ENCODE results near the gene COL1A2. TPM values are rescaled to one million over a fixed set of nuclear protein-coding genes. Genes with fewer than 3 reads are reported as not detected.

Gene COL1A2
- total RNA-seq, 1 donor from 2014 or later: 2,734 TPM

DNA sequence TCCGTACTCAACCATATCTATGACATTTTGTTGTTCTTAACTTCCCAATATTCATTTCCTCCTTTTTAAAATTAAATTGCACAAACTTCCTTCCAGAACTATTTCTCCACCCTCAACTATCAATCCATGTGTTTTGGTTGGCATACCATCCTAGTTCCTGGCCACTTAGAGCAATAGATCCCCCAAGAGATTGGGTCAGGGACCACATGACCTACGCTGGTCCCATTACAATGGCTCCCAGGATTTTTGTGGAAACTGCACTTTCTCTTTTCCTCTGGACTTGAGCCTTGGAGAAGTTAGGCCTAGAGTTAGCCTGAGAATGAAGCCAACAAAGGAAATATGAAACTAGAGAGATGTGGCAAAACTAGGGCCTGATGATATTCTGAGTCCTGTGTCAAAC is 59.2 kb downstream of the COL1A2 start:
- H3K9me3 Mint-ChIP-seq: peaks cover 11% of the 10 kb centered on the region
- TF ChIP-seq, protein P1, sequence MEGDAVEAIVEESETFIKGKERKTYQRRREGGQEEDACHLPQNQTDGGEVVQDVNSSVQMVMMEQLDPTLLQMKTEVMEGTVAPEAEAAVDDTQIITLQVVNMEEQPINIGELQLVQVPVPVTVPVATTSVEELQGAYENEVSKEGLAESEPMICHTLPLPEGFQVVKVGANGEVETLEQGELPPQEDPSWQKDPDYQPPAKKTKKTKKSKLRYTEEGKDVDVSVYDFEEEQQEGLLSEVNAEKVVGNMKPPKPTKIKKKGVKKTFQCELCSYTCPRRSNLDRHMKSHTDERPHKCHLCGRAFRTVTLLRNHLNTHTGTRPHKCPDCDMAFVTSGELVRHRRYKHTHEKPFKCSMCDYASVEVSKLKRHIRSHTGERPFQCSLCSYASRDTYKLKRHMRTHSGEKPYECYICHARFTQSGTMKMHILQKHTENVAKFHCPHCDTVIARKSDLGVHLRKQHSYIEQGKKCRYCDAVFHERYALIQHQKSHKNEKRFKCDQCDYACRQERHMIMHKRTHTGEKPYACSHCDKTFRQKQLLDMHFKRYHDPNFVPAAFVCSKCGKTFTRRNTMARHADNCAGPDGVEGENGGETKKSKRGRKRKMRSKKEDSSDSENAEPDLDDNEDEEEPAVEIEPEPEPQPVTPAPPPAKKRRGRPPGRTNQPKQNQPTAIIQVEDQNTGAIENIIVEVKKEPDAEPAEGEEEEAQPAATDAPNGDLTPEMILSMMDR (IDR thresholded peaks at IDR 0.05; ENCODE audit: unreplicated experiment): no peak
- H3K4me1 Mint-ChIP-seq: peaks cover 15% of the 10 kb centered on the region
- no peaks in the 10 kb centered on the region for H3K36me3 Mint-ChIP-seq
- no peak for DNase-seq (ENCODE audit: low spot score in 2 of 2, unreplicated experiment in 2 of 2)
- no peaks in the 10 kb centered on the region for H3K27me3 Mint-ChIP-seq (ENCODE audit: low read depth)
- no peak overlapping the region for H3K4me3 Mint-ChIP-seq
- H3K27ac Mint-ChIP-seq: no peak overlapping the region

DNA sequence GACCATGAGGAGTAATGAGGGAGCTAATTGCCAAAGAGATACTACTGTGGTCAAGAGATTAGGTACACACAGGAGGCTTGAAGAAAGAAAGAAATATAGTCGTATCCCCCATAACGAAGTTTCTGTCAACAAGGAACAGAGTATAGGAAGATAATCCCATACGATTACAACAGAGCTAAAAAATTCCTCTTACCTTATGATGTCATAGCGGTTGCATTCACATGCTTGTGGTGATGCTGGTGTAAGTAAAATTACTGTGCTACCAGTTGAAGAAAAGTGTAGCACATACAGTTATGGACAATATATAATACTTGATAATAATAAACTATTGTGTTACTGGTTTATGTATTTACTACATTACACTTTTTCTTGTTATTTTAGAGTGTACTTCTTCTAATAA is 63.3 kb downstream of the COL1A2 start:
- no peaks in the 10 kb centered on the region for H3K4me1 Mint-ChIP-seq
- H3K36me3 Mint-ChIP-seq: no peaks in the 10 kb centered on the region
- TF ChIP-seq, protein P1 (IDR thresholded peaks at IDR 0.05; ENCODE audit: unreplicated experiment): no peak
- DNase-seq (ENCODE audit: low spot score in 2 of 2, unreplicated experiment in 2 of 2): no peak
- H3K4me3 Mint-ChIP-seq: no peak overlapping the region
- H3K9me3 Mint-ChIP-seq: peaks cover 11% of the 10 kb centered on the region
- H3K27ac Mint-ChIP-seq: no peak overlapping the region
- no peaks in the 10 kb centered on the region for H3K27me3 Mint-ChIP-seq (ENCODE audit: low read depth)

DNA sequence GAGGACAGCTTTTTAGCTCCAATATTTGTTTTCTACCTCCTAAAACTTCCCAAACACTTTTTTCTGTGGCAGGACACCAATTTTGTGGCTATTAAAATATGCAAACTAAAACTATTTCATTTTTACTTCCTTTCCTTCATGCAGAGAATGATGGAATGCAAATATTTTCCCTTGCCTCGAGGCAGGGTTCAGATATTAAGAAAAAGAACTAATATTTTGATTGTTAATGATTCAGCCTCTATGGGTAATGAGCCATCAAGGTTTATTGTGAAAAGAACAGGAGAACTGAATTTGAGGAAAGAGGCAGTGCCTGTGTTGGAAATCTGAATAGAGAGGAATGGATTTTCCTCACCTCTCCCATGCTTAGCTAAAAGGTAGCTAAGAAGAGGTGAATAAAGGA is 71.8 kb downstream of the COL1A2 start:
- H3K4me1 Mint-ChIP-seq: no peaks in the 10 kb centered on the region
- H3K9me3 Mint-ChIP-seq: peaks cover 9% of the 10 kb centered on the region
- TF ChIP-seq, protein P1 (IDR thresholded peaks at IDR 0.05; ENCODE audit: unreplicated experiment): no peak
- H3K4me3 Mint-ChIP-seq: no peak overlapping the region
- no peaks in the 10 kb centered on the region for H3K27me3 Mint-ChIP-seq (ENCODE audit: low read depth)
- DNase-seq (ENCODE audit: low spot score in 2 of 2, unreplicated experiment in 2 of 2): no peak
- no peak overlapping the region for H3K27ac Mint-ChIP-seq
- peaks cover 3% of the 10 kb centered on the region for H3K36me3 Mint-ChIP-seq

DNA sequence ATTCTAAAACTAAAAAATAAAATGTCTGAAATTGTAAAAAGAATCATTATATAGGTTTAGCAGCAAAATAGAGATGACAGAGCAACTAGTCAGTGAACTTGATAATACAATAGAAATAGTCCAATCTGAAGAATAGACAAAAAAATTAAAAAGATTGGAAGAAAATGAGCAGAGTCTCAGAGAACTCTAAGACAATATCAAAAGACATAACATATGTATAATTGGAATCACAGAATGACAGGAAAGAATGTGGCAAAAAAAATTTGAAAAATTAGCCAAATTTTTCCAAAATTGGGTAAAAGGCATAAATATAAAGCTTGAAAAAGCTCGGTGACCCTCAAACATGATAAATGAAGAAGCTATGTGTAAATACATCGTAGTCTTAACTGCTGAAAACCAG is 76.9 kb downstream of the COL1A2 start:
- H3K4me1 Mint-ChIP-seq: no peaks in the 10 kb centered on the region
- H3K36me3 Mint-ChIP-seq: peaks cover 7% of the 10 kb centered on the region
- DNase-seq (ENCODE audit: low spot score in 2 of 2, unreplicated experiment in 2 of 2): no peak
- H3K4me3 Mint-ChIP-seq: no peak overlapping the region
- H3K27ac Mint-ChIP-seq: no peak overlapping the region
- TF ChIP-seq, protein P1 (IDR thresholded peaks at IDR 0.05; ENCODE audit: unreplicated experiment): no peak
- peaks cover 9% of the 10 kb centered on the region for H3K9me3 Mint-ChIP-seq
- H3K27me3 Mint-ChIP-seq (ENCODE audit: low read depth): no peaks in the 10 kb centered on the region

DNA sequence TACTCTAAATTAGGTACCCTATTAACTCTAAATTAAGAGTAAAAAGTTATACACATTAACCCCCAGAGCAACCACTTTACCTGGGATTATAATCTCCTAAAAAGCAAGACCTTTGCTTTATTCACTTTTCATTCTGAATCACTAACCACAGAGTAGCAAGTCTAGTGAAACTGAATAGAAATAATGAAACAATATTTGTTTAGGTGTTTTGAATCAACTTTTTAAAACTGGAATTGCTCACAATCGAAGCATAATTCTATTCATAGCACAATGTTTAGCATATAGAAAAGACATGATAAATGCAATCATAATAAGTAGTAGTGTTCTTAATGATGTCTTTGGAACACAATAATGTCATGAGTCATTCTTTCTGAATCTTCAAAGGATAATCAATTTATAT is 77.9 kb downstream of the COL1A2 start:
- H3K27ac Mint-ChIP-seq: no peak overlapping the region
- H3K9me3 Mint-ChIP-seq: peaks cover 9% of the 10 kb centered on the region
- no peaks in the 10 kb centered on the region for H3K4me1 Mint-ChIP-seq
- H3K27me3 Mint-ChIP-seq (ENCODE audit: low read depth): no peaks in the 10 kb centered on the region
- TF ChIP-seq, protein P1 (IDR thresholded peaks at IDR 0.05; ENCODE audit: unreplicated experiment): no peak
- DNase-seq (ENCODE audit: low spot score in 2 of 2, unreplicated experiment in 2 of 2): no peak
- peaks cover 7% of the 10 kb centered on the region for H3K36me3 Mint-ChIP-seq
- H3K4me3 Mint-ChIP-seq: no peak overlapping the region

DNA sequence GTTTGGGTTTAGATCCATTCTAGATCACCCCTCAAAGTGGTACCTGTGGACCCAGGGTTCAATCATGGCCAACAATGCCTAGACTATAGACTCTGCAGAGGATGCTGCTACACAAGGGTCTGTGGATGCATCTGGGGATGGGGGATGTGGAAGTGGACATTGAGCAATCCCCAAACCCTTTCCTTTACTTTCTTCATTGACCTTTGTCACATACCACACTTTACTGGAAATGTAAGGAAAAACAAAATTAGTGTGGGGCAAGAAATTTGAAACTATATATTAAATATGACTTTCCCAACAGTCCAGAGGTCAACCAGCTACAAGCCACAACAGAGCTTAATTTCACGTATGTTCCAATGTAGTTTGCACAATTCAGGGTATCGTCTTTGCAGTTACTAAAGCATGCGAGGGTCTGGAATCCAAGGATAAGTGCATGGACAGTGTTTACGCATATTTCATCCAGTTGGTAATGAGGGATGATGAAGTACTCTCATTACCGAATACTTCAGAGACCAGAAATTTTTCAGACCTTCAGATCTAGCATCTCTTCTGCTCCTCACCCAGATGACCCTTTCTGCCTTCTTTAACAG is 81.7 kb downstream of the COL1A2 start:
- no peak overlapping the region for H3K4me3 Mint-ChIP-seq
- TF ChIP-seq, protein P1 (IDR thresholded peaks at IDR 0.05; ENCODE audit: unreplicated experiment): no peak

More for the DNA sequence above, 81.7 kb downstream of the COL1A2 start:
- H3K4me1 Mint-ChIP-seq: peaks cover 4% of the 10 kb centered on the region
- H3K27ac Mint-ChIP-seq: no peak overlapping the region
- peaks cover 4% of the 10 kb centered on the region for H3K9me3 Mint-ChIP-seq
- DNase-seq (ENCODE audit: low spot score in 2 of 2, unreplicated experiment in 2 of 2): no peak
- peaks cover 3% of the 10 kb centered on the region for H3K36me3 Mint-ChIP-seq
- H3K27me3 Mint-ChIP-seq (ENCODE audit: low read depth): no peaks in the 10 kb centered on the region
